GM23338 (cell line): ENCODE data around the gene ACADS. TPM values are rescaled to one million over a fixed set of nuclear protein-coding genes. Genes with fewer than 3 reads are reported as not detected.

Experiments used
- ATAC-seq: fragments of 200-7000 bp; cut with Tn5 transposase; 3 replicates; pipeline ENCODE4 v1.9.1; 2020
- DNase-seq: peaks from one replicate; pipeline ENCODE4 v3.0.0-alpha.2; 2015; ENCODE audit warnings: low spot score
- H2AFZ ChIP-seq: fragments of 200-600 bp; sonication (generic); 2 replicates; pipeline ENCODE4 v1.8.0; 2016; ENCODE audit warnings: antibody characterized with exemption, mild to moderate bottlenecking, moderate library complexity
- H3F3A ChIP-seq: fragments of 200-600 bp; sonication (generic); replicated peaks from 2 replicates; pipeline ENCODE4 v1.8.0; 2017; ENCODE audit warnings: antibody characterized with exemption, mixed run types, low read depth
- H3K27ac ChIP-seq: fragments of 200-600 bp; sonication (generic); 2 replicates; pipeline ENCODE4 v1.6.1; 2016; ENCODE audit warnings: low read depth
- H3K27me3 ChIP-seq: fragments of 200-600 bp; sonication (generic); 2 replicates; pipeline ENCODE4 v1.8.0; 2016; ENCODE audit warnings: mild to moderate bottlenecking, mixed run types, moderate library complexity; ENCODE audit not compliant: insufficient read depth
- H3K36me3 ChIP-seq: fragments of 200-600 bp; sonication (generic); 2 replicates; pipeline ENCODE4 v1.8.0; 2016; ENCODE audit warnings: mild to moderate bottlenecking; ENCODE audit not compliant: insufficient read depth
- H3K4me1 ChIP-seq: fragments of 200-600 bp; sonication (generic); 2 replicates; pipeline ENCODE4 v1.8.0; 2016; ENCODE audit warnings: mild to moderate bottlenecking, moderate library complexity; ENCODE audit not compliant: insufficient read depth
- H3K4me2 ChIP-seq: fragments of 200-600 bp; sonication (generic); 2 replicates; pipeline ENCODE4 v1.7.1; 2017; ENCODE audit warnings: mixed run types
- H3K4me3 ChIP-seq: fragments of 200-600 bp; sonication (generic); 2 replicates; pipeline ENCODE4 v1.6.1; 2016; ENCODE audit warnings: mixed run types
- H3K79me2 ChIP-seq: fragments of 200-600 bp; sonication (generic); replicated peaks from 2 replicates; pipeline ENCODE4 v1.8.0; 2017; ENCODE audit warnings: mild to moderate bottlenecking; ENCODE audit not compliant: insufficient read depth
- H3K9me2 ChIP-seq: fragments of 200-600 bp; sonication (generic); 2 replicates; pipeline ENCODE4 v1.8.0; 2017; ENCODE audit not compliant: insufficient read depth
- H4K20me1 ChIP-seq: fragments of 200-600 bp; sonication (generic); replicated peaks from 2 replicates; pipeline ENCODE4 v1.8.0; 2017; ENCODE audit warnings: mild to moderate bottlenecking; ENCODE audit not compliant: insufficient read depth
- H3K27ac Mint-ChIP-seq: 2 replicates; pipeline ENCODE4 v1.8.0; 2020; ENCODE audit warnings: inconsistent platforms, mild to moderate bottlenecking, moderate library complexity, mixed read lengths
- H3K27me3 Mint-ChIP-seq: 3 replicates; pipeline ENCODE4 v1.8.0; 2022; ENCODE audit warnings: low read depth, mild to moderate bottlenecking, moderate library complexity, mixed read lengths, inconsistent platforms; ENCODE audit not compliant: insufficient read depth, poor library complexity
- H3K36me3 Mint-ChIP-seq: 3 replicates; pipeline ENCODE4 v1.8.0; 2021; ENCODE audit warnings: low read depth, mild to moderate bottlenecking, inconsistent platforms, moderate library complexity, mixed read lengths
- H3K4me1 Mint-ChIP-seq: 3 replicates; pipeline ENCODE4 v1.8.0; 2020; ENCODE audit warnings: mild to moderate bottlenecking, inconsistent platforms, mixed read lengths
- H3K4me3 Mint-ChIP-seq: 3 replicates; pipeline ENCODE4 v1.8.0; 2021; ENCODE audit warnings: moderate library complexity, mild to moderate bottlenecking, inconsistent platforms, mixed read lengths
- H3K9me3 Mint-ChIP-seq: 3 replicates; pipeline ENCODE4 v1.8.0; 2020; ENCODE audit warnings: moderate library complexity, mild to moderate bottlenecking, inconsistent platforms, mixed read lengths
- CREB1 ChIP-seq: fragments of 250-450 bp; sonication (Bioruptor Pico); IDR thresholded peaks from 2 replicates; pipeline ENCODE4 v1.5.0; 2020; ENCODE audit warnings: low read depth, mild to moderate bottlenecking, moderate library complexity
- ETS1 ChIP-seq: IDR thresholded peaks from 2 replicates; pipeline ENCODE4 v1.6.1; 2016; ENCODE audit warnings: antibody characterized with exemption
- EZH2 ChIP-seq: fragments of 200-600 bp; sonication (generic); IDR thresholded peaks from one replicate; pipeline ENCODE4 v1.8.0; 2017; ENCODE audit warnings: antibody characterized with exemption, mild to moderate bottlenecking, low read depth; ENCODE audit not compliant: unreplicated experiment
- EZH2phosphoT487 ChIP-seq: fragments of 200-600 bp; sonication (generic); IDR thresholded peaks from one replicate; pipeline ENCODE4 v1.8.1; 2018; ENCODE audit warnings: antibody characterized with exemption; ENCODE audit not compliant: unreplicated experiment
- JUNB ChIP-seq: IDR thresholded peaks from one replicate; pipeline ENCODE4 v1.6.1; 2016; ENCODE audit warnings: antibody characterized with exemption; ENCODE audit not compliant: unreplicated experiment
- NANOG ChIP-seq: IDR thresholded peaks from 2 replicates; pipeline ENCODE4 v1.6.1; 2016; ENCODE audit warnings: antibody characterized with exemption, borderline replicate concordance
- POLR2AphosphoS5 ChIP-seq: IDR thresholded peaks from 2 replicates; pipeline ENCODE4 v1.6.1; 2016; ENCODE audit warnings: antibody characterized with exemption, low read depth
- REST ChIP-seq: IDR thresholded peaks from one replicate; pipeline ENCODE4 v1.6.1; 2018; ENCODE audit warnings: antibody characterized with exemption; ENCODE audit not compliant: unreplicated experiment
- STAT1 ChIP-seq: IDR thresholded peaks from one replicate; pipeline ENCODE4 v1.6.1; 2016; ENCODE audit warnings: antibody characterized with exemption; ENCODE audit not compliant: unreplicated experiment
- ZNF114 ChIP-seq: fragments of 250-450 bp; sonication (Bioruptor Pico); IDR thresholded peaks from 2 replicates; pipeline ENCODE4 v1.5.0; 2020; ENCODE audit warnings: mild to moderate bottlenecking, moderate library complexity
- ZNF331 ChIP-seq: fragments of 250-450 bp; sonication (Bioruptor Pico); IDR thresholded peaks from 2 replicates; pipeline ENCODE4 v1.5.0; 2020; ENCODE audit warnings: low read depth, mild to moderate bottlenecking, moderate library complexity
- ZNF462 ChIP-seq: fragments of 250-450 bp; sonication (Bioruptor Pico); IDR thresholded peaks from 2 replicates; pipeline ENCODE4 v1.5.0; 2020; ENCODE audit warnings: mild to moderate bottlenecking, moderate library complexity
- polyA plus RNA-seq: library from polyadenylated mRNA; unstranded; fragments of >200 nt; fragmentation: Nextera tagmentation; extraction: Ambion mirVana; gene quantifications from 2 replicates; pipeline ENCODE4 v1.2.1, GENCODE V29; 2016
- total RNA-seq: library from RNA; depleted of rRNA; stranded (reverse); fragments of >200 nt; shearing (Covaris generic); gene quantifications from 2 replicates; pipeline ENCODE4 v1.2.3, GENCODE V29; 2014
- TF ChIP-seq, protein P1 (sequence below), 2 experiments: fragments of 200-600 bp in 1 of 2; sonication (generic) in 1 of 2; conservative IDR thresholded peaks; 2 replicates each; pipeline versions ENCODE4 v1.5.1 to v1.6.1; 2016 to 2017; ENCODE audit warnings: antibody characterized with exemption in 2 of 2, low read depth in 2 of 2, mild to moderate bottlenecking in 2 of 2, moderate library complexity in 1 of 2

Gene ACADS
- total and polyA plus RNA-seq, 2 experiments from 2014 or later = 3.1 to 5.7 TPM

GRCh38 chr12:120699553-120699952 lies 26.1 kb upstream of the ACADS start:
- Histone ChIP-seq H2AFZ (no peak overlapping the region), H3F3A (0 out of 2 replicates have a peak, but pooled peaks cover 8% of the 10 kb centered on the region), H3K4me1 (peaks cover 1% of the 10 kb centered on the region), H3K4me2 (no peak overlapping the region), H3K27ac (no peak overlapping the region), H3K27me3 (no peaks in the 10 kb centered on the region), H3K4me3 (no peak overlapping the region), H3K79me2 (peaks cover 34% of the 10 kb centered on the region), H3K9me2 (no peaks in the 10 kb centered on the region), H3K36me3 (peaks cover 53% of the 10 kb centered on the region), H4K20me1 (peaks cover 40% of the 10 kb centered on the region)
- TF ChIP-seq CREB1 (CRISPR knock-in tag) (no peak), ZNF462 (CRISPR knock-in tag) (no peak), JUNB (no peak), ZNF114 (CRISPR knock-in tag) (no peak), REST (no peak), EZH2phosphoT487 (no peak), STAT1 (no peak), POLR2AphosphoS5 (no peak), ZNF331 (CRISPR knock-in tag) (no peak), NANOG (no peak), EZH2 (no peak), ETS1 (no peak)
- TF ChIP-seq, protein P1, sequence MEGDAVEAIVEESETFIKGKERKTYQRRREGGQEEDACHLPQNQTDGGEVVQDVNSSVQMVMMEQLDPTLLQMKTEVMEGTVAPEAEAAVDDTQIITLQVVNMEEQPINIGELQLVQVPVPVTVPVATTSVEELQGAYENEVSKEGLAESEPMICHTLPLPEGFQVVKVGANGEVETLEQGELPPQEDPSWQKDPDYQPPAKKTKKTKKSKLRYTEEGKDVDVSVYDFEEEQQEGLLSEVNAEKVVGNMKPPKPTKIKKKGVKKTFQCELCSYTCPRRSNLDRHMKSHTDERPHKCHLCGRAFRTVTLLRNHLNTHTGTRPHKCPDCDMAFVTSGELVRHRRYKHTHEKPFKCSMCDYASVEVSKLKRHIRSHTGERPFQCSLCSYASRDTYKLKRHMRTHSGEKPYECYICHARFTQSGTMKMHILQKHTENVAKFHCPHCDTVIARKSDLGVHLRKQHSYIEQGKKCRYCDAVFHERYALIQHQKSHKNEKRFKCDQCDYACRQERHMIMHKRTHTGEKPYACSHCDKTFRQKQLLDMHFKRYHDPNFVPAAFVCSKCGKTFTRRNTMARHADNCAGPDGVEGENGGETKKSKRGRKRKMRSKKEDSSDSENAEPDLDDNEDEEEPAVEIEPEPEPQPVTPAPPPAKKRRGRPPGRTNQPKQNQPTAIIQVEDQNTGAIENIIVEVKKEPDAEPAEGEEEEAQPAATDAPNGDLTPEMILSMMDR (conservative IDR thresholded peaks at IDR 0.05; ENCODE audit: low read depth in 2 of 2) = no peak
- Mint-ChIP-seq H3K27me3 (peaks cover 3% of the 10 kb centered on the region), H3K36me3 (peaks cover 76% of the 10 kb centered on the region), H3K4me3 (no peak overlapping the region), H3K27ac (no peak overlapping the region), H3K9me3 (no peaks in the 10 kb centered on the region), H3K4me1 (no peaks in the 10 kb centered on the region)
- no peak for ATAC-seq
- DNase-seq = no peak
